K562 (cell line): ENCODE data around the gene TFEB. TPM values are rescaled to one million over a fixed set of nuclear protein-coding genes. Genes with fewer than 3 reads are reported as not detected.
A peak's percentile ranks its signal among the peaks of the same experiment; 100 is the strongest.

Experiments used
- ARID2 ChIP-seq: fragments of 450-650 bp; IDR thresholded peaks from 2 replicates; pipeline ENCODE4 v1.6.1; 2017; ENCODE audit warnings: antibody characterized with exemption, mild to moderate bottlenecking
- CREM ChIP-seq: IDR thresholded peaks from 2 replicates; pipeline ENCODE4 v1.6.1; 2014; ENCODE audit warnings: antibody characterized with exemption, low read depth
- ETV1 ChIP-seq: fragments of 450-650 bp; conservative IDR thresholded peaks from 2 replicates; pipeline ENCODE4 v1.6.1; 2016; ENCODE audit warnings: missing genetic modification characterization, control low read depth, low read depth, missing compliant biosample characterization
- HMGXB4 ChIP-seq: sonication (generic); formaldehyde crosslinking; IDR thresholded peaks from 2 replicates; pipeline ENCODE4 v1.8.1; 2023; ENCODE audit warnings: mild to moderate bottlenecking, missing genetic modification reagents
- KLF1 ChIP-seq: fragments of 450-650 bp; IDR thresholded peaks from 2 replicates; pipeline ENCODE4 v1.6.1; 2016; ENCODE audit warnings: missing genetic modification characterization, missing compliant biosample characterization
- PCBP2 ChIP-seq: fragments of 200-400 bp; formaldehyde crosslinking; IDR thresholded peaks from 2 replicates; pipeline ENCODE4 v1.6.1; 2018; ENCODE audit warnings: low read length, low read depth, mild to moderate bottlenecking, moderate library complexity; ENCODE audit not compliant: poor library complexity, severe bottlenecking
- POLR3A ChIP-seq: IDR thresholded peaks from 2 replicates; pipeline ENCODE4 v1.6.1; 2011; ENCODE audit warnings: borderline replicate concordance, mild to moderate bottlenecking, moderate library complexity; ENCODE audit not compliant: insufficient read length, insufficient read depth; ENCODE audit errors: extremely low read depth
- REST ChIP-seq, 2 experiments: fragments of 450-650 bp; formaldehyde crosslinking in 1 of 2; IDR thresholded peaks; 2 replicates each; pipeline versions ENCODE4 v1.4.0 to v1.6.1; 2014 to 2020; ENCODE audit warnings: mild to moderate bottlenecking in 2 of 2, borderline replicate concordance in 1 of 2, low read depth in 1 of 2
- SNRNP70 ChIP-seq: fragments of 200-400 bp; formaldehyde crosslinking; optimal IDR thresholded peaks from 2 replicates; pipeline ENCODE3; 2017; ENCODE audit warnings: low read depth, low read length
- THRA ChIP-seq: fragments of 450-650 bp; IDR thresholded peaks from 2 replicates; pipeline ENCODE4 v1.6.1; 2017; ENCODE audit warnings: mild to moderate bottlenecking, moderate library complexity
- ZNF165 ChIP-seq: fragments of 250-450 bp; sonication (Bioruptor Pico); IDR thresholded peaks from 2 replicates; pipeline ENCODE4 v1.4.0; 2020; ENCODE audit warnings: borderline replicate concordance
- ZNF23 ChIP-seq: fragments of 250-450 bp; sonication (Bioruptor Pico); IDR thresholded peaks from 2 replicates; pipeline ENCODE4 v1.4.0; 2020; ENCODE audit warnings: mild to moderate bottlenecking
- polyA plus RNA-seq, 8 experiments: library from polyadenylated mRNA; depleted of rRNA in 4 of 8; stranded (reverse) in 5 of 8; unstranded in 3 of 8; fragments of >200 nt; fragmentation: Nextera tagmentation in 2 of 8; fragmentation: Illumina TruSeq in 1 of 8; extraction: Ambion mirVana in 2 of 8; extraction: Trizol in 1 of 8; gene quantifications; 2 replicates each; pipeline versions ENCODE4 v1.2.1 to v1.2.3, GENCODE V29; 2011 to 2014; ENCODE audit warnings: inconsistent platforms in 1 of 8, missing spikeins in 1 of 8
- total RNA-seq, 7 experiments: library from RNA; depleted of rRNA in 6 of 7; stranded (reverse); fragments of >200 nt in 6 of 7; fragmentation: Illumina TruSeq in 2 of 7; extraction: Trizol in 2 of 7; gene quantifications; 2 replicates each; pipeline versions ENCODE4 v1.2.1 to v1.2.3, GENCODE V29; 2011 to 2021; ENCODE audit warnings: low replicate concordance in 1 of 7

The TFEB gene
- total and polyA plus RNA-seq, 9 of the 15 experiments (the other 6 are each of a cell fraction or from before 2014, with no cell fraction given) = 0.04 to 4.7 (median 2.0) TPM

GRCh38 chr6:41705996-41706835 lies 29.2 kb downstream of the TFEB start (continued):
- TF ChIP-seq THRA = no peak
- TF ChIP-seq PCBP2 = no peak
- no peak for TF ChIP-seq ZNF23 (CRISPR knock-in tag)
- peak; percentile 57; the same call in 1 of the 2 replicates for TF ChIP-seq CREM
- TF ChIP-seq SNRNP70 = no peak
- no peak for TF ChIP-seq ETV1 (tag)
- TF ChIP-seq ARID2 = 0 out of 2 replicates have a peak, but pooled peaks have one; percentile 43
- TF ChIP-seq HMGXB4 (CRISPR knock-in tag) = no peak
- peak; percentile 84 for TF ChIP-seq REST (IDR thresholded peaks at IDR 0.05; ENCODE audit: borderline replicate concordance)
- TF ChIP-seq REST (CRISPR knock-in tag; IDR thresholded peaks at IDR 0.05; ENCODE audit: low read depth) = no peak
- TF ChIP-seq ZNF165 (CRISPR knock-in tag) = no peak
- no peak for TF ChIP-seq KLF1 (tag)
- TF ChIP-seq POLR3A = no peak
